Loucy (cell line): ENCODE data around the gene CYB5R3.

Experiments
- CTCF ChIP-seq: fragments of 200-600 bp; sonication (generic); conservative IDR thresholded peaks from 2 replicates; pipeline ENCODE4 v1.5.1; 2014; ENCODE audit warnings: mild to moderate bottlenecking, antibody characterized with exemption, low read length
- EZH2phosphoT487 ChIP-seq: fragments of 200-600 bp; IDR thresholded peaks from 2 replicates; pipeline ENCODE4 v1.6.1; 2018; ENCODE audit warnings: antibody characterized with exemption, mild to moderate bottlenecking, moderate library complexity, borderline replicate concordance

- TF ChIP-seq CTCF (no peak), EZH2phosphoT487 (no peak)
Measured at GRCh38 chr22:42604403-42604802, 44.8 kb downstream of the CYB5R3 start.
